Measurements from ENCODE around the gene FOXS1.

- TF ChIP-seq RAD21 (IDR thresholded peaks at IDR 0.05; ENCODE audit: insufficient read depth, low read depth, low read length) = no peak
- TF ChIP-seq POLR2A (IDR thresholded peaks at IDR 0.05; ENCODE audit: low read depth, low read length) = no peak
- no peak for TF ChIP-seq CTCF (IDR thresholded peaks at IDR 0.05 in 2 of 3, conservative IDR thresholded peaks at IDR 0.05 in 1 of 3; ENCODE audit: control insufficient read depth in 2 of 3, extremely low read depth in 1 of 3, insufficient read depth in 1 of 3, low read depth in 3 of 3, low read length in 3 of 3)
- no peak for TF ChIP-seq SP1 (IDR thresholded peaks at IDR 0.05; ENCODE audit: low read depth, low read length)
Measured at GRCh38 chr20:31826074-31826473, 19.3 kb downstream of the FOXS1 start.

All from GM12878 (cell line).